Esophagus muscularis mucosa (tissue), 3 donors: ENCODE results near the gene AAGAB.

ENCODE experiments used
- CTCF ChIP-seq, 3 experiments: fragments of 200-600 bp in 2 of 3; fragments of 450-650 bp in 1 of 3; sonication (generic) in 2 of 3; IDR thresholded peaks; one replicate each; pipeline ENCODE4 v1.5.1; 2017 to 2019; ENCODE audit warnings: antibody characterized with exemption in 3 of 3, mild to moderate bottlenecking in 2 of 3, moderate library complexity in 1 of 3
- POLR2A ChIP-seq: fragments of 450-650 bp; IDR thresholded peaks from one replicate; pipeline ENCODE4 v1.6.1; 2017; ENCODE audit warnings: antibody characterized with exemption, moderate library complexity, mild to moderate bottlenecking, low read depth
- POLR2AphosphoS5 ChIP-seq, 2 donors: sonication (generic); formaldehyde crosslinking; IDR thresholded peaks; one replicate each; pipeline ENCODE4 v1.6.1; 2017; ENCODE audit warnings: antibody characterized with exemption in 2 of 2

GRCh38 chr15:67156834-67157233 lies 97.6 kb downstream of the AAGAB start:
- TF ChIP-seq POLR2AphosphoS5 (IDR thresholded peaks at IDR 0.05) (no peak), POLR2A (no peak), CTCF (IDR thresholded peaks at IDR 0.05) (no peak)
